Tibial nerve (tissue), 3 donors: ENCODE data around the gene SLIT3.

Experiments used
- CTCF ChIP-seq, 5 experiments: fragments of 200-600 bp in 3 of 5; fragments of 450-650 bp in 2 of 5; sonication (generic) in 3 of 5; IDR thresholded peaks; one replicate each; pipeline ENCODE4 v1.5.1; 2016 to 2019; ENCODE audit warnings: antibody characterized with exemption in 5 of 5, mild to moderate bottlenecking in 3 of 5, moderate library complexity in 2 of 5
- POLR2A ChIP-seq, 2 donors: fragments of 450-650 bp; IDR thresholded peaks; one replicate each; pipeline ENCODE4 v1.6.1; 2017; ENCODE audit warnings: antibody characterized with exemption in 2 of 2, mild to moderate bottlenecking in 2 of 2, moderate library complexity in 2 of 2

- TF ChIP-seq POLR2A (IDR thresholded peaks at IDR 0.05) (no peak), CTCF (IDR thresholded peaks at IDR 0.05) (no peak)
These were observed 161.4 kb downstream of the SLIT3 start for GRCh38 chr5:169139480-169140050.
